PFSK-1 (cell line): ENCODE results near the gene BTRC.

Source experiments
- FOXP2 ChIP-seq: optimal IDR thresholded peaks from 2 replicates; pipeline ENCODE3; 2011; ENCODE audit warnings: borderline replicate concordance, control low read depth, inconsistent platforms; ENCODE audit not compliant: insufficient read depth; ENCODE audit errors: extremely low read length, extremely low read depth
- POLR2AphosphoS5 ChIP-seq: IDR thresholded peaks from 2 replicates; pipeline ENCODE4 v1.6.1; 2012; ENCODE audit warnings: low read depth, mild to moderate bottlenecking, control low read depth, low read length, moderate library complexity
- SIN3A ChIP-seq: IDR thresholded peaks from 2 replicates; pipeline ENCODE4 v1.6.1; 2012; ENCODE audit warnings: mild to moderate bottlenecking, low read length, moderate library complexity, borderline replicate concordance; ENCODE audit not compliant: insufficient read depth
- TAF1 ChIP-seq: IDR thresholded peaks from 2 replicates; pipeline ENCODE4 v1.6.1; 2012; ENCODE audit warnings: low read length, control low read depth, borderline replicate concordance; ENCODE audit not compliant: insufficient read depth
- TF ChIP-seq, protein P1 (sequence below), 2 experiments: IDR thresholded peaks; 2 replicates each; pipeline versions ENCODE4 v1.6.1 to v1.8.0; 2011 to 2012; ENCODE audit warnings: low read depth in 2 of 2, low read length in 2 of 2, control low read depth in 1 of 2, inconsistent platforms in 1 of 2, mild to moderate bottlenecking in 1 of 2, moderate library complexity in 1 of 2; ENCODE audit not compliant: insufficient read depth in 1 of 2

DNA sequence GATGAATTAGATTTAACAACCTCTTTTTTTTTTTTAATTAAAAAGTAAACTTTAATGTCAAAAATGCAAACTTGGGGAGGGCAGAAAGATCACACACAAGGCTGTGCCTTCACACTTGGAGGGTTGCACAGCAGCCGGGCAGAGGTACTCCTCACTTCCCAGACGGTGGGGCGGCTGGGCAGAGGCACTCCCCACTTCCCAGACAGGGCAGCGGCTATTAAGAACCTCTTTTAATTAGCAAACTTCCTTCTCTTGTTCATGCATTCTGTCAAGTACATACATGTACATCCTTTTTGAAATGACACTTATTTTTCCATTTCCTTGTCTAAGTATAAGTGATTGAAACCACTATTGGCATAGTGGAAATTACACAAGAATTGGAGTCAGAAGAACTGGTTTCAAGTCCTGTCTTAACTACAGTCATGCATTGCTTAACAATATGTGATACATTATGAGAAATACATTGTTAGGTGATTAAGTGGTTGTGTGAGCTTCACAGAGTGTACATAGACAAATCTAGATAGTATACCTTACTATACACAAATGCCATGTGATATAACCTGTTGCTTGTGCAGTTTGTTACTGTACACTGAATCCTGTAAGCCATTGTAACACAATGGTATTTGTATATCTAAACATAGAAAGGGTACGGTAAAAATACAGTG is 26.5 kb downstream of the BTRC start:
- TF ChIP-seq POLR2AphosphoS5 (no peak), TAF1 (no peak), SIN3A (no peak), FOXP2 (no peak)
- TF ChIP-seq, protein P1, sequence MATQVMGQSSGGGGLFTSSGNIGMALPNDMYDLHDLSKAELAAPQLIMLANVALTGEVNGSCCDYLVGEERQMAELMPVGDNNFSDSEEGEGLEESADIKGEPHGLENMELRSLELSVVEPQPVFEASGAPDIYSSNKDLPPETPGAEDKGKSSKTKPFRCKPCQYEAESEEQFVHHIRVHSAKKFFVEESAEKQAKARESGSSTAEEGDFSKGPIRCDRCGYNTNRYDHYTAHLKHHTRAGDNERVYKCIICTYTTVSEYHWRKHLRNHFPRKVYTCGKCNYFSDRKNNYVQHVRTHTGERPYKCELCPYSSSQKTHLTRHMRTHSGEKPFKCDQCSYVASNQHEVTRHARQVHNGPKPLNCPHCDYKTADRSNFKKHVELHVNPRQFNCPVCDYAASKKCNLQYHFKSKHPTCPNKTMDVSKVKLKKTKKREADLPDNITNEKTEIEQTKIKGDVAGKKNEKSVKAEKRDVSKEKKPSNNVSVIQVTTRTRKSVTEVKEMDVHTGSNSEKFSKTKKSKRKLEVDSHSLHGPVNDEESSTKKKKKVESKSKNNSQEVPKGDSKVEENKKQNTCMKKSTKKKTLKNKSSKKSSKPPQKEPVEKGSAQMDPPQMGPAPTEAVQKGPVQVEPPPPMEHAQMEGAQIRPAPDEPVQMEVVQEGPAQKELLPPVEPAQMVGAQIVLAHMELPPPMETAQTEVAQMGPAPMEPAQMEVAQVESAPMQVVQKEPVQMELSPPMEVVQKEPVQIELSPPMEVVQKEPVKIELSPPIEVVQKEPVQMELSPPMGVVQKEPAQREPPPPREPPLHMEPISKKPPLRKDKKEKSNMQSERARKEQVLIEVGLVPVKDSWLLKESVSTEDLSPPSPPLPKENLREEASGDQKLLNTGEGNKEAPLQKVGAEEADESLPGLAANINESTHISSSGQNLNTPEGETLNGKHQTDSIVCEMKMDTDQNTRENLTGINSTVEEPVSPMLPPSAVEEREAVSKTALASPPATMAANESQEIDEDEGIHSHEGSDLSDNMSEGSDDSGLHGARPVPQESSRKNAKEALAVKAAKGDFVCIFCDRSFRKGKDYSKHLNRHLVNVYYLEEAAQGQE (IDR thresholded peaks at IDR 0.05; ENCODE audit: insufficient read depth in 1 of 2, low read depth in 2 of 2, low read length in 2 of 2), result no peak
